Dendritic cell treated with granulocyte-macrophage colony-stimulating factor and Interleukin-4, amounts not matched to agents 40 ng/mL and 50 ng/mL, for 4 days (primary cell): ENCODE data around the gene PALLD.

Experiments used
- H3K27ac Mint-ChIP-seq: one replicate; pipeline ENCODE4 v1.8.0; 2022; ENCODE audit warnings: mild to moderate bottlenecking, mixed read lengths
- H3K27me3 Mint-ChIP-seq: one replicate; pipeline ENCODE4 v1.8.0; 2022; ENCODE audit warnings: mild to moderate bottlenecking, mixed read lengths
- H3K36me3 Mint-ChIP-seq: one replicate; pipeline ENCODE4 v1.8.0; 2022; ENCODE audit warnings: low read depth, mixed read lengths
- H3K4me1 Mint-ChIP-seq: one replicate; pipeline ENCODE4 v1.8.0; 2022; ENCODE audit warnings: low read depth, mixed read lengths
- H3K4me3 Mint-ChIP-seq: one replicate; pipeline ENCODE4 v1.8.0; 2022; ENCODE audit warnings: mild to moderate bottlenecking, moderate library complexity, mixed read lengths
- H3K9me3 Mint-ChIP-seq: one replicate; pipeline ENCODE4 v1.8.0; 2022; ENCODE audit warnings: mixed read lengths
- intact Hi-C: fragments of 100-400 bp; cut with micrococcal nuclease; formaldehyde crosslinking; loops from one replicate; pipeline ENCODE4 v1.15.0; 2022

Gene PALLD

GRCh38 chr4:168878623-168879022 is 381.8 kb downstream of the PALLD start:
- intact Hi-C loops = no loop called here
- Mint-ChIP-seq H3K9me3 (no peaks in the 10 kb centered on the region), H3K36me3 (peaks cover 73% of the 10 kb centered on the region), H3K4me1 (peaks cover 55% of the 10 kb centered on the region), H3K27me3 (peaks cover 38% of the 10 kb centered on the region), H3K4me3 (peak overlapping the region; percentile 66), H3K27ac (peak overlapping the region; percentile 59)

GRCh38 chr4:168879188-168879587 is 382.3 kb downstream of the PALLD start:
- H3K4me3 Mint-ChIP-seq = no peak overlapping the region
- intact Hi-C loops = no loop called here
- no peak overlapping the region for H3K27ac Mint-ChIP-seq
- peaks cover 57% of the 10 kb centered on the region for H3K4me1 Mint-ChIP-seq
- no peaks in the 10 kb centered on the region for H3K9me3 Mint-ChIP-seq
- peaks cover 37% of the 10 kb centered on the region for H3K27me3 Mint-ChIP-seq
- peaks cover 73% of the 10 kb centered on the region for H3K36me3 Mint-ChIP-seq

- intact Hi-C loops = loop anchor here (5.0 kb wide), 1 partner anchor 33 kb away; no protein-coding TSS in a partner anchor
- Mint-ChIP-seq H3K4me3 (no peak overlapping the region), H3K36me3 (peaks cover 77% of the 10 kb centered on the region), H3K27ac (no peak overlapping the region), H3K27me3 (peaks cover 38% of the 10 kb centered on the region), H3K9me3 (no peaks in the 10 kb centered on the region), H3K4me1 (peaks cover 60% of the 10 kb centered on the region)
Observed at GRCh38 chr4:168880072-168880675, 383.3 kb downstream of the PALLD start.

GRCh38 chr4:168880811-168881595 is 384.2 kb downstream of the PALLD start:
- Mint-ChIP-seq H3K9me3 (no peaks in the 10 kb centered on the region), H3K4me3 (peak overlapping the region; percentile 23), H3K4me1 (peaks cover 56% of the 10 kb centered on the region), H3K27me3 (peaks cover 30% of the 10 kb centered on the region), H3K36me3 (peaks cover 76% of the 10 kb centered on the region), H3K27ac (peak overlapping the region; percentile 64)
- intact Hi-C loops = loop anchor here (5.0 kb wide), 1 partner anchor 34 kb away; no protein-coding TSS in a partner anchor

GRCh38 chr4:168881781-168882420 is 385.0 kb downstream of the PALLD start:
- H3K4me3 Mint-ChIP-seq = no peak overlapping the region
- intact Hi-C loops = loop anchor here (5.0 kb wide), 1 partner anchor 35 kb away; no protein-coding TSS in a partner anchor
- peak overlapping the region; percentile 64 for H3K27ac Mint-ChIP-seq
- H3K36me3 Mint-ChIP-seq = peaks cover 73% of the 10 kb centered on the region
- H3K9me3 Mint-ChIP-seq = no peaks in the 10 kb centered on the region
- H3K4me1 Mint-ChIP-seq = peaks cover 54% of the 10 kb centered on the region
- H3K27me3 Mint-ChIP-seq = peaks cover 28% of the 10 kb centered on the region

GRCh38 chr4:168882650-168883233 is 385.9 kb downstream of the PALLD start:
- no peak overlapping the region for H3K27ac Mint-ChIP-seq
- no peak overlapping the region for H3K4me3 Mint-ChIP-seq
- intact Hi-C loops = loop anchor here (5.0 kb wide), 1 partner anchor 35 kb away; no protein-coding TSS in a partner anchor
- H3K4me1 Mint-ChIP-seq = peaks cover 49% of the 10 kb centered on the region
- H3K9me3 Mint-ChIP-seq = no peaks in the 10 kb centered on the region
- peaks cover 73% of the 10 kb centered on the region for H3K36me3 Mint-ChIP-seq
- H3K27me3 Mint-ChIP-seq = peaks cover 25% of the 10 kb centered on the region

GRCh38 chr4:168883513-168883912 is 386.7 kb downstream of the PALLD start:
- Mint-ChIP-seq H3K4me3 (no peak overlapping the region), H3K27me3 (peaks cover 20% of the 10 kb centered on the region), H3K27ac (no peak overlapping the region), H3K9me3 (no peaks in the 10 kb centered on the region), H3K4me1 (peaks cover 43% of the 10 kb centered on the region), H3K36me3 (peaks cover 73% of the 10 kb centered on the region)
- intact Hi-C loops = loop anchor here (5.0 kb wide), 1 partner anchor 36 kb away; no protein-coding TSS in a partner anchor

- Mint-ChIP-seq H3K9me3 (no peaks in the 10 kb centered on the region), H3K27ac (no peak overlapping the region), H3K4me1 (peaks cover 43% of the 10 kb centered on the region), H3K27me3 (peaks cover 21% of the 10 kb centered on the region), H3K4me3 (no peak overlapping the region), H3K36me3 (peaks cover 76% of the 10 kb centered on the region)
- intact Hi-C loops = loop anchor here (5.0 kb wide), 1 partner anchor 37 kb away; no protein-coding TSS in a partner anchor
Observed at GRCh38 chr4:168884251-168885124, 387.6 kb downstream of the PALLD start.

GRCh38 chr4:168885400-168885799 is 388.5 kb downstream of the PALLD start:
- Mint-ChIP-seq H3K4me1 (peaks cover 34% of the 10 kb centered on the region), H3K27ac (no peak overlapping the region), H3K27me3 (peaks cover 25% of the 10 kb centered on the region), H3K4me3 (no peak overlapping the region), H3K36me3 (peaks cover 78% of the 10 kb centered on the region), H3K9me3 (no peaks in the 10 kb centered on the region)
- intact Hi-C loops = no loop called here

GRCh38 chr4:168886351-168886750 is 389.5 kb downstream of the PALLD start:
- no peak overlapping the region for H3K4me3 Mint-ChIP-seq
- no peaks in the 10 kb centered on the region for H3K9me3 Mint-ChIP-seq
- peaks cover 29% of the 10 kb centered on the region for H3K27me3 Mint-ChIP-seq
- no peak overlapping the region for H3K27ac Mint-ChIP-seq
- H3K36me3 Mint-ChIP-seq = peaks cover 80% of the 10 kb centered on the region
- H3K4me1 Mint-ChIP-seq = peaks cover 26% of the 10 kb centered on the region
- intact Hi-C loops = no loop called here

- Mint-ChIP-seq H3K4me3 (no peak overlapping the region), H3K27ac (no peak overlapping the region), H3K4me1 (peaks cover 20% of the 10 kb centered on the region), H3K27me3 (peaks cover 28% of the 10 kb centered on the region), H3K9me3 (no peaks in the 10 kb centered on the region), H3K36me3 (peaks cover 78% of the 10 kb centered on the region)
- intact Hi-C loops = no loop called here
Observed at GRCh38 chr4:168887809-168888208, 391.0 kb downstream of the PALLD start.

- peaks cover 78% of the 10 kb centered on the region for H3K36me3 Mint-ChIP-seq
- intact Hi-C loops = no loop called here
- no peak overlapping the region for H3K4me3 Mint-ChIP-seq
- no peaks in the 10 kb centered on the region for H3K9me3 Mint-ChIP-seq
- peaks cover 27% of the 10 kb centered on the region for H3K27me3 Mint-ChIP-seq
- peaks cover 28% of the 10 kb centered on the region for H3K4me1 Mint-ChIP-seq
- H3K27ac Mint-ChIP-seq = no peak overlapping the region
Observed at GRCh38 chr4:168888715-168889215, 391.9 kb downstream of the PALLD start.

GRCh38 chr4:168891086-168891485 is 394.2 kb downstream of the PALLD start:
- H3K9me3 Mint-ChIP-seq = no peaks in the 10 kb centered on the region
- peaks cover 20% of the 10 kb centered on the region for H3K4me1 Mint-ChIP-seq
- peaks cover 83% of the 10 kb centered on the region for H3K36me3 Mint-ChIP-seq
- no peak overlapping the region for H3K27ac Mint-ChIP-seq
- intact Hi-C loops = no loop called here
- H3K27me3 Mint-ChIP-seq = peaks cover 13% of the 10 kb centered on the region
- H3K4me3 Mint-ChIP-seq = no peak overlapping the region
